AG10803 (cell line): ENCODE results near the gene ZNF488.

Source experiments
- DNase-seq: peaks from one replicate; pipeline ENCODE4 v3.0.0; 2010; ENCODE audit warnings: low read depth
- H3K4me3 ChIP-seq: 2 replicates; pipeline ENCODE4 v1.5.1; 2011; ENCODE audit warnings: mild to moderate bottlenecking, low read length, control low read depth
- CTCF ChIP-seq: conservative IDR thresholded peaks from 2 replicates; pipeline ENCODE4 v1.5.1; 2011; ENCODE audit warnings: mild to moderate bottlenecking, low read length, control low read depth, inconsistent platforms

ZNF488 gene

GRCh38 chr10:47359101-47359500 is 25.0 kb downstream of the ZNF488 start:
- DNase-seq = no peak
- H3K4me3 ChIP-seq = no peak overlapping the region
- no peak for TF ChIP-seq CTCF

GRCh38 chr10:47358457-47358856 is 25.6 kb downstream of the ZNF488 start:
- no peak for DNase-seq
- H3K4me3 ChIP-seq = no peak overlapping the region
- TF ChIP-seq CTCF = no peak

- TF ChIP-seq CTCF = no peak
- no peak for DNase-seq
- H3K4me3 ChIP-seq = no peak overlapping the region
Measured at GRCh38 chr10:47357911-47358310, 26.2 kb downstream of the ZNF488 start.

- DNase-seq = no peak
- no peak overlapping the region for H3K4me3 ChIP-seq
- TF ChIP-seq CTCF = no peak
Measured at GRCh38 chr10:47357131-47357582, 26.9 kb downstream of the ZNF488 start.

- TF ChIP-seq CTCF = no peak
- H3K4me3 ChIP-seq = no peak overlapping the region
- no peak for DNase-seq
Measured at GRCh38 chr10:47356708-47357107, 27.4 kb downstream of the ZNF488 start.

GRCh38 chr10:47354900-47355299 is 29.2 kb downstream of the ZNF488 start:
- no peak for TF ChIP-seq CTCF
- H3K4me3 ChIP-seq = no peak overlapping the region
- DNase-seq = no peak

GRCh38 chr10:47354165-47354564 is 29.9 kb downstream of the ZNF488 start:
- TF ChIP-seq CTCF = peak; percentile 28
- no peak for DNase-seq
- no peak overlapping the region for H3K4me3 ChIP-seq
